NCI-H345 treated with DMSO at 0.1 percent for 48 hours (cell line): ENCODE measurements around the gene ATP6V1B1.
"Not testable (repeated sequence)": the region's sequence is repeated elsewhere in the genome, so short reads cannot be mapped to it uniquely, and the experiment has no call there.

Experiments
- DNase-seq: peaks from one replicate; lab custom pipeline; 2025; ENCODE audit not compliant: unreplicated experiment; lab: John Stamatoyannopoulos, UW

ATP6V1B1 gene

DNA sequence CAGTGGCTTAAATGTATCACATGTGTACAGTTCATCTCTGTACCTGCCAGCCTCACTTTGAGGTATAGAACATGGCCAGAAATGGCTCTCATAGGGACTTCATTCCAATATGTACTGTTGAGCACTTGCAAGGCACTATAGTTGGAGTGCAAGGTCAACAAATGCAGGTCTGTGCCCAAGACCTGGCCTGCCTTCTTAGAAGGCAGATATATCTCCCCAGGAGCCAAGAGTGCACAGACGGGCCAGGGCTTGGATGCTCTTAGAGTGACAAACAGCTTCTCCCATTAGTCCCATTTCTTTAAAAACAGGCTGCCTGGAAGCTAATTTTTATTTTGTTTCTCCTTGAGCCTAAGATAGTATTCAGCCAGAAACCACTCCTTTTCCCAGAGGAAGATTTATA lies 51.7 kb downstream of the ATP6V1B1 start:
- no peak for DNase-seq

DNA sequence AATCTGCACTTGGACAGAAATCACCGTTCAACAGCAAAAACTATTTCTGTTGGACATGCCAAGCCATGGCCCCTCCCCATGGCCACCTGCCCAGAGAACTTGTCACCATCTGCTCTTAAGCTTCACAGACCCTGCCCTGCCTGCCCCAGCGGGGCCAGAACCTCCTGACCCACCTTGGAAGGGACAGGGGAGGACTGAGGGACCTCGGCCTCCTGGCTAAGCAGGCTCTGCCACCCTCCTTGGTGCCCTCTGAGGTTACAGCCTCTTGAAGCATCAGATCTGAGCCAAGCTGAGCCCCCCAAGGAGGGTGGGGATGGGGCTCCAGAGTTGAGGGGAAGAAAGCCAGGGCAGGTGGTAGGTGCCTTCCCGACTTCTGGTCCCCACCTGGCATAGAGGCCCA lies 52.5 kb downstream of the ATP6V1B1 start:
- no peak for DNase-seq

DNA sequence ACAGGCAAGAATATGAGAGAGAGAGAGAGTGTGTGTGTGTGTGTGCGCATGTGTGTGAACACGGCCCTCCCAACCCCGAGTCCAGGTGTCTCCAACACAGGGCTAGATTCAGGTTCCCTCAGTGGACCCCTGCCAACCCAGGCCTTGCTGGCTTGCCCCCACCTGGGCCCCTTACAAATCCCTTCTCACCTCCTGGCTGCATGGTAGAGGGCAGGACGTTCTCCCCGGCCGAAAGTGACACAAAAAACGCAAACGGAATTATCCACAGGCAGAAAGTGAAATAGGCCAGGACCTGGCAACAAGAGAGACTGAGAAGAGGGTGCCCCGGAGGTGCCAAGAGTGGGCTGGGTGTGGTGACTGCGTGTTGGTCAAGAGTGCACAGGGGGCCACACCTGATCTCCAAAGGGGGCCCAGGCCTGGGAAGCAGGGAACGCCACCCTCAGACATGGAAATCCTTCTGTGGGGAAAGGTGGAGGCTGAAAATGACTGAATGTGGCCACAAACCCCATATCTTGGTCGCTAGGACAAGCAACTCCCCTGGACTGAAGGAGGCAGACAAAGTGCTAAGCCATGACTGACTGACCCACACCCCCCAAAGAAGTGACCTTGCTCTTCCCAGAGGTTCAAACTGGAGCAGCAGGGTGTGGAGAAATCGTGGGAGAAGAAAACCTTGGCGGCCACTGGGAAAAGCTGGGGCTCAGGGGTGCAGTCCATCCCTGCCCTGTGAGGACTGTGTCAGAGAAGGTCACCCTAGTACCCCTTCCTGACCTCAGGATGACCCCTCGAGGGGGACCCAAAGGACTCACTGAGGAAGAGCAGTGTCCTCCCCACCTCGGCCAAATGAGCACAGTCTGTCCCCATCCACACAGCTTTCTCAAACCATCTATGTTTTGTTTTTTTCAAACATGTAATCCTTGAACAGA lies 53.3 kb downstream of the ATP6V1B1 start:
- no peak for DNase-seq

DNA sequence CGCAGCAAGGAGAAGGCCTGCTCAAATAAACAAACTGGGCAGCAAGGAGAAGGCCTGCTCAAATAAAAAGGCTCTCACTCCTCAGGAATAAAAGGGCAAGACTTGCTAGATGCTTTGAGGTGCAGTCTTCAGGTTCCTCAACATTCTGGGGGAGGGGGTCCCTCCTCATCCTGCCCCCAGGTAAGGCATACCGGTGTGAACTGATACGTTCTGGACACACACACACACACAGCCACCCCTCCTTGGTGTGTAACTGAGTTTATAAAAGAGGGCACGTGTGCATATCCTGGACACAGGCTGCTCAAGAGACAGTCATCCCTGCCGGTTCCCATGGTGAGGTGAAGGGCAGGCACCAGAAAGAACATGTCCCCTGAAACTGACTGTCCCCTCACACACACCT lies 54.5 kb downstream of the ATP6V1B1 start:
- DNase-seq = no peak

DNA sequence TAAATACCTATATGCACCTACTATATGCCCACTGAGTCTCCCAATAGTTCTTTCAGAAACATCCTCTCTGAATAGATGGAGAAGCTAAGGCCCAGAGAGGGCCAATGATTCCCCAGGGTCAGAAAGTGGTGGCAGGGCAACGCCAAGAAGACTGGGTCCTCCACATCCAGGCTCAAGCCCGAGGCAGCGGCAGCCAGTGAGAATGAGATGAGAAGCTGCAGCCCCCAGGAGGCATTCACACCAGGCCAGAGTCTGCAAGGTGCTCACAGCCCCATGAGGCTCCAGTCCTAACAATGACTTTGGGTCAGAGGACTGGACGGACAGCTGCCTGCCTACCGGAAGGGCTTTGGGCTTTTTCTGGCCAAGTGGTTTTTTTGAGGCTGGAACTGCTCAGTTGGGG lies 55.4 kb downstream of the ATP6V1B1 start:
- no peak for DNase-seq

DNA sequence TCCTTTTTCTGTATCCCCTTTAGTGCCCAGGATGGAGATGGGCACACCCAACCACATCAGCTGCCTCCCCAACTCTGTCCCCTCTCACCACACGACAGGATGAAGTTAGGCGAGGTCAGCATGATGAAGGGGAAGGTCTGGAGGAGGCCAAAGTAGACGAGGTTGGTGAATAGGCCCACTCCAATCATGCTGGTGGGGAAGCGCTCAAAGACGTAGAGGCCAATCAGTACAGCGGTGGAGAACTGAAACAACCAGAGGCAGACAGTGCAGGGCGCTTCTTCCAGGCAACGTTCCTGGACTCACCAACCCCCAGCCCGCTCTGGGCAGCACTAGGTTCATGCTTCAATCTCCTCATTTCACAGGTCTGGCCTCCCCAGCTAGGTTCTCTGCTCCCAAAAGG lies 56.0 kb downstream of the ATP6V1B1 start:
- no peak for DNase-seq

DNA sequence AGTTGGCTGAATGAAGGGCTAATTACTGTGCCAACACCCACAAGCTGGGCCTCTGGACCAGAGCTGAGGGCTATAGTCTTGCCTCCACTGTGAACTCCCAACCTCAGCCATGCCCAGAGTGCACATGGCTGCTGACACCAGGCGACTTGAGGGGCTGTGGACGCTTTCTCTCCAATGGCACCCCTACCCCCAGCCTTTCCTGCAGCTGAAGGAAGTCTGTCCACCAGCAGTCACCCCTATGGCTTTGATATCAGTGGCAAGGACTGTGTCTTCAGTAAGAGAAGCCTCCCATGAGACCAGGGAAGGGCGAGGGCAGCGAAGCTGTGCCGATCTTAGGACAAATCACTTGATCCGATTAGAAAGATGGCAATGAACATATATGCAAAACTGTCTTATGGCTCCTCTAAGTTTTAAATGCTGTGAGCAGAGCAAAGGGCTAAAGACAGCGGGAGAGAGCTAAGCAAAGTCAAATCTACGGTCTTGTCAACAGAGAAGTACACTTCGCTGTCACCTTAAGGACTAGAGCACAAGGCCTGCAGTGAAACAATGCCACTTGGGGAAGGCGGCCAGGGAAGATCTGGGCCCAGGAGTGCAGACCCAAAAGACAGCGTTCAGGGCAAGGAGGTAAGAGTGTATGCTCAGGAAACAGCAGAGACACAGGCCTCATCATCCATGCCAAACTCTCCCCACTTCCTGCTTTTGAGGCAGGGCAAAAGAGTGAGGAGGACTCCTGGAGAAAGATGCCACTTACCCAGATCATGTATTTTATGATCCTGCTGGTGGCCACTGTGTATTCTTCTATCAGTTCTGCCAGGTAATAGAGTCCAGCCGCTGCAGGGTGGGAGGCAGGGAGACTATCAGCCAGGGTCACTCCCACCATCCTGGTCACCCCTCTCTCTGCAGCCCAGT lies 57.5 kb downstream of the ATP6V1B1 start:
- no peak for DNase-seq

DNA sequence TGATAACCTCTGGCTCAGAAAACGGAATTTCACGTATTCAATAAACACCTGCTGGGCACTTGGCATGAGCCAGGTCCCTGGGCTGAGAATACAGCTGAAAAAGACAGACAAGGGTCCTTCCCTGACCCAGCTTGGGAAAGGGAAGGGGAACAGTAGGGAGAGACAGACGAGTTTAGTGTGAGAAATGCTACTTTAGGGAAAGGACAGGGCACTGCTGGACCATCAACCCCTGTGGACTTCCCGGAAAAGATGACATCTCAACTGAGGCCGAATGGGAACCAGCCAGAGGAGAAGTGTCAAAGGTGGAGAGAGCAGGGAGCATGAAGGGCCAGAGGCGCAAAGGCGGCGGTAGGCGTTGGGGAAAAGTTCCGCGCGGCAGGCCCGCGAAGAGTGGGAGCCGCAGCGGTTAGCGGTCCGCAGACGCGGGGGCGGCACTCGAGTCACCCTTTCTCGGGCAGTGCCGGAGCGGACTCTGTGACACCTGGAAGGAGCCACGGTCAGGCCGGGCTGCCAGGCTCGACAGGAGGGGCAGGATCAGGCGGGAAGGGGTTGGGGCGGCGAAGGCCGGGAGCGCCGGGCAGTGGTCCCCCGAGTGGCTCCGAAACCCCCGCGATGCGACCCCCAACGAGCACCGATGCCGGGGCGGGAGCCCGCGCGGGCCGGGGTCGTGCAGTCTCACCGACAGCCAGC lies 58.5 kb downstream of the ATP6V1B1 start:
- no peak for DNase-seq

DNA sequence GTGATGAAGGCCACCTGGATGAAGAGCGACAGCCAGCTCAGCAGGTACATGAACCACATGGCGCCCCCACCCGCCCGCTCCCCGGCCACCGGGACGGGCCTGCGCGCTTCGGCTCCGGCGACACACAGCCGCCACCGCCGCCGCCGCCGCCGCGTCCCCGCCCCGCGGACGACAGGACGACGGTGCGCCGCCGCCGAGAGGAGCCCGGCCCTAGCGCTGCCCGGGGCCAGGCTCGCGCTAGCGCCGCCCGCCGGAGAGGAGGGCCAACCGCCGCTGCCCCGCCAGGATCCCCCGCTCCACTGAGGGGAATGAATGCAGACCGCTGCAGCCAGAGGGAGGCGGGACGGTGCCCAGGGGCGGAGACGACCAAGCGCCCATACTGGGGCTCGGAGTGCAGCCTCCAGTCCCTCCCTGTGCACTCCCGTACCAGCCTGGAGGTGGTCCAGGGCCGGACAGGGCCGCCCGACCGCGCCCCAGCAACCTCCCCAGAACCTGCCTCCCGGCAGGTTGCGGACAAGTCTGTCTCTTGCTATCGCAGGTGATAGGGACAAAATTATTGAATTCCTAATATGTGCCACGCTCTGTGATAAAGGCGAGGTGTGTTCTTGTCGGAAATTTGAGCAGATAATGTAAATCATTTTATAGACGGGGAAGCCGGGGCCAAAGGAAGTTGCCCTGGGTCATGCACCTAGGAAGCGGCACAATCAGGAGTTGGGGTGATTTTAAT lies 59.2 kb downstream of the ATP6V1B1 start, which contains the start of gene TEX261:
TSS of gene TEX261 (minus strand) at position 175 of the 727 bp plus-strand sequence. CDS start at position 59, 116 bp downstream.
- DNase-seq = peak; percentile 84

DNA sequence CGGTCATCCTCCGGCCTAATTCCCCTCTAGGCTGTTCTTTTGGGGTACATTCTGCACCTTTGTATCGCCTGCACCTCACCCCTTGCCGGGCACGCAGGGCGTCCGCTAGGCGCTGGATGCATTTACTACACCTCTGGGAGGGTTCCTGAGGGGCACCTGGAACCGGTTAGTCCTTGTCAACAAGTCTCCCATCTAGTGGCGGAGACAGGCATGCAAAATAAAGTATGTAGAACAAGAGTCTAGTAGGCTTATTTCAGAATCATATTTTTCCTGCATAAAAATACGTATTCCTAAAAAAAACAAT lies 59.7 kb downstream of the ATP6V1B1 start:
- DNase-seq = peak; percentile 51

DNA sequence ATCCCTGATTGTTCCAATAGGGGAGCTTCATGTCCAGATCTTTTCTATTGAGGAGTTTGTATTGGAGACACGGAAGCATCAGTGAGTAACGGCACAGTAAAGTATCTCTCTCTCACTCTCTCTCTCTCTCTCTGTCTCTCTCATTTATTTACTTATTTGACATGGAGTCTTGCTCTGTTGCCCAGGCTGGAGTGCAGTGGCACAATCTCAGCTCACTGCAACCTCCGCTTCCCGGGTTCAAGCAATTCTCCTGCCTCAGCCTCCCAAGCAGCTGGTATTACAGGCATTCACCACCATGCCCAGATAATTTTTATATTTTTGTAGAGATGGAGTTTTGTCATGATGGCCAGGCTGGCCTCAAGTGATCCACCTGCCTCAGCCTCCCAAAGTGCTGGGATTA lies 63.2 kb downstream of the ATP6V1B1 start:
- DNase-seq = not testable (repeated sequence)

DNA sequence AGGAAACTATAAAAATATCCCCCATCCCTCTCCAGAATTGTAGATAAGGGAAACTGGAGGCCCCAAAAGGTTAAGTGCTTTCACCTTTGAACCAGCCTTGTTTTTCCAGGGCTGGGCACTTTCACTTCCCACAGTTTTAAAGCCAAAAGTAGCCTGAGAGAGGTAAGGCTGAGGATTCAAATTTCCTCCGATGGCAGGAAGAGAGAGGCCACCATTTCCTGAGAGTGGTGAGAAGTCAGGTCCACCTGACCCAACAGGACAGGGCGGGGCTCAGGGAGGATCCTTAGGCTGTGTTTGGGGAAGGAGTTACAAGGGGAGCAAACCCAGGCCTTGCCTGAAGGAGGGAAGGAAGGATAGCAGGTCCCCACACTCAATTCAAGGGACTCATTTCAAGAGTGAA lies 63.7 kb downstream of the ATP6V1B1 start:
- no peak for DNase-seq

DNA sequence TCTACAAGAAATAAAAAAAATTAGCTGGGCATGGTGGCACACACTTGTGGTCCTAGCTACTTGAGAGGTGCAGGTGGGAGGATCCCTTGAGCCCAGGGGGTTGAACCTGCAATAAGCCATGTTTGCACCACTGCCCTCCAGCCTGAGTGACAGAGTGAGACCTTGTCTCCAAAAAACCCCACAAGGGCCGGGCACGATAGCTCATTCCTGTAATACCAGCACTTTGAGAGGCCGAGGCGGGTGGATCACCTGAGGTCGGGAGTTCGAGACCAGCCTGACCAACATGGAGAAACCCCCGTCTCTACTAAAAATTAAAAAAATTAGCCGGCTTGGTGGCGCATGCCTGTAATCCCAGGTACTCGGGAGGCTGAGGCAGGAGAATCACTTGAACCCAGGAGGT lies 64.2 kb downstream of the ATP6V1B1 start:
- DNase-seq = not testable (repeated sequence)

DNA sequence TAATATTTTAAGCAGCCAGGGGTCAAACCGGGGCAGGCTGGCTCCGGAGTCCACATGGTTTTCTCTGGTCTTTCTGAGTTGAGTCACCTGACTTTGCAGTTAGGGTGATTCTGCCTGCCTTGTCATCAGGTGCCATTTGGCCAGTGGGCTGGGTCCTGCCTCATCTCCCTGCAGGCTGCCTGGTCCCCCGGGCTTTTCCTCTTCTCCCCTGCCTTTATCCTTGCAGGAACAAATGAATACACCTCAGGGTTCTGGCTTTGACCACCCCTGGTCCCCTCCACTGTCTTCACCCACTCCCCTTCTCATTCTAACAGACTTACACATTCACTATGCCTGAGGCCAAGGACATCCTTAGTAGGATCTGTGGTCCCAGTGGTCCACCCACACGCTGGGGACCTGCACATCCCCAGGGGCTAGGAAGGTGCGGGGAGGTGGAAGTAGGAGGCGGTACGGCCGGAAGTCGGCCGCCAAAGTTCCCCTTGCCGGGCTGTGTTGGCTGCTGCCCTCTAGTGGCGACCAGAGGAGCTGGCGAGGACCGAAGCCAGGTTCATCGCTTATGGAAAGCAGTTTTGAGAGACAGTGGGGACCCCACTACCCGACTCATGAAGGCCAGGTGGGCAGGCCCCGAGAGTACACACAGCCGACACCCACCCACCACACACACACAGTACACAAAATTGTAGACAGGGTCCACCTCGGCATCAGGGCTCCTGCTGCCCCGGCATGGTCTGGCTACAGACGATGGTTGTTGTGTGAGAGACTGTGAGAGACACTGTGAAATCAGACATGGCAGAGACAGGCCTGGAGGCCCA lies 65.3 kb downstream of the ATP6V1B1 start:
- peak; percentile 51 for DNase-seq

DNA sequence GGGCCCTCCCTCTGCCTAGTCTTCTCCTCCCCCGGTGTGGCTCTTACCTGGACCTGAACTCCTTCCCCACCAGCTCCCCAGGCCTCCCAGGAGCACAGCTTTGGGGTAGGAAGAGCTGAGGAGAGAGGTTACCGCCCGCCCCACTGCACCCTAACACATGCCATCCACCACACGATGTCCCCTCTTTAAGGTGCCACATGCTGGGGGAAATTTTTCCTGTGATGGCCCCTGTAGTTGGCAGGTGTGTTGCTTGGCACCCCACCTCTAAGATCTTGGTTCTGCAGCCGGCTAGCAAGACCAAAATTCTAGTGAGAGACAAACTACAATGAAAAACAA lies 65.9 kb downstream of the ATP6V1B1 start:
- DNase-seq = no peak

DNA sequence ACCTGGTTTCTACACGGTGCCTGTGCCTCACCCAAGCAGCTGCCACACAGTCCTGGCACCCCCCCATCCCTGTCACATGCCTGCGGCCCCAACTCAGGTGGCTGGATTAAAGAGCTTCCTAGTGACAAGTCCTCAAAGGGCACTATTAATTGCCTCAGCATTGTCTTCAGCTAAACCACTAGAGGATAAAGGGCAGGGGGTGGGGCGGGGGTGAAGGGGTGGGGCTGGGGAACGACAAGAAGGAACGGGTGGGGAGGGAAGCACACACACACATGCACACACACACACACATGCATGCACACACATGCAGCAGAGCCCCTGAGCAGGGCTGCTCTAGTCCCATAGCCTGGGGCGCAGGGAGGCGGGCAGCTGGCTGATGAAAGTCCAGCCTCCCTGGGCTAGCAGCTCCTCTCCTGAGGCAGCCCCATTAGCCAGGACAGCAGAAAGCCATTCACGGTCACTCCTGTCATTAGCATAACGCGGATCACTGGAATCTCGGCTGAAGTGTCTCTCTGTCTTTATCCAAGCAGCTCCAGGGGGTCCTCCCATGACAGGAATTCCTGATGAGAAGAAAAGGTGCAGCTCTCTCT lies 66.4 kb downstream of the ATP6V1B1 start:
- peak; percentile 48 for DNase-seq

DNA sequence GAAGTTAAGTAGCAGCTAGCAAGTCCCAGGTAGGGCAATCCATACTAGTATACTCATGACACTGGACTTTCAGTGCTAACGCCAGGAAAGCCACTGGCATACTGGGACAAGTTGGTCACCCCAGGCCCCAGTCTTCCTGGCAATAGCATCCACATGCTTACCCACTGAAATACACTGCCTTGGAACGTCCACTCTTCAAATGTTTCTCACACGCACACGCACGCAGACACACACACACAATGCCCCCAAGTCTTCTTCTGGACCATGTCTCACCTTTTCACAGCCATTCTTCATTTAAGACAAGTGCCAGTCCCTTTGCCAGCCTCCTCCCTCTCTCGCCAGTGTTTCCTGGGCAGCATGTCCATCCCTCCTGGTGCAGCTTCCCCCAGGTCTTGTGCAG lies 67.7 kb downstream of the ATP6V1B1 start:
- no peak for DNase-seq

DNA sequence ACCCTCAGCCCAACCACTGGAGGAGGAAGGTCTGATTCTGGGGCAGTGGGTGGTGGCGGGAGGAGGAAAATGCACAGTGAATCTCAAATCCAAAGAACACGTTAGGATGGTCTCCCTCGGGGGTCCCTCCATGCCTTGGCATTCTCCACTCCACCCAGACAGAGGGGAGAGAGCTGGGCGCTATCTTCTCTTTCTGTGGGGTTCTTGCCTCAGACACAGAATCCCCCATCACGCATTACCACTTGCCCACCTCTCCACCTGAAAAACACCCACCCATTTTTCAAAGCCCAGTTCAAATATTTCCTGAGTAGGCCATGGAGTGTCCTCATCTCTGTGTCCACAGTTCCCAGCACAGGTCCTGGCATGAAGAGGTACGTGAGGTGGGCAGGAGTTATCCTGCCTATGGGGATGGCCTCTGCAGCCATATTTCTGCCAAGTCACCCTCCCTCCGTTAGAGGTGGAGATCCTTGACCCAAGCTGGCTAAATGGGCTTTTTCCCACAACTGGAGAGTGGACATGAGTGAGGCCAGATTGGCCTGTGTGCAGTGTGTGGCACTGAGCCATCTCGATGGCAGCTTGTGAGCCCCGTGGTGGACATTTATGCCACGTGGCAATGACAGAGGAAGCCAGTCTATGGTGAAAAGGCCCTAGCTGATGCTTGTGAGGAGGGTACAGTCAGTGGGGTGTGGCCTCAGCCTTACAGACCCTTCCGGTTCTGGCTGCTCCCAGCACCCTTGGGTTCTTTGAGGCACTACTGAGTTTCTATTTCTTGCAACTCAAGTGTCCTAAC lies 68.5 kb downstream of the ATP6V1B1 start:
- no peak for DNase-seq

DNA sequence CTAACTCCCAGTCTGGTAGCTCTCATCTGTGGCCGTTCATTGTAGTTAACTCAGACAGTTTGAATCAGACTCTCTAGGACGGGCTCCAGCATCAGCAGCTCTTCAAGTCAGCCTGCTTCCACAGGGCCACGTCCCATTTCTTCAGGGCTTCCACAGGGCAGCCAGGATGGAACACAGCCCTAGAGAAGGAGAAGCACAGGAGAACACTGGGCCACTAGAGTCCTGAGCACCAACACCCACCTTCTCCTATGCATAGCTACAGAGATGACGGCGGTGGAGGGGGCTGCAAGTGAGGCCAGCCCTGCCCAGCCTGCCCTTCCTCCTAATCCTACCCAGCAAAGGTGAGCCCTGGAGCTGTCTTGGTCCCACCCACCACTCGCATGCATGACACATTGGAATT lies 69.2 kb downstream of the ATP6V1B1 start:
- no peak for DNase-seq
